Stimulated activated memory B cell treated with anti-CD40 and anti-IgM and Interleukin-4, amounts not matched to agents 10 μg/mL and 1 μg/mL and 100 μg/mL, for 72 hours (primary cell): Measurements from ENCODE around the gene PUM2.
"Not testable (repeated sequence)": the region's sequence is repeated elsewhere in the genome, so short reads cannot be mapped to it uniquely, and the experiment has no call there.

Experiments used
- ATAC-seq: fragments of 150-1000 bp; cut with Tn5 transposase; 2 replicates; pipeline ENCODE4 v1.10.0; 2021
- H3K27ac Mint-ChIP-seq: one replicate; pipeline ENCODE4 v1.8.0; 2022; ENCODE audit warnings: mild to moderate bottlenecking, mixed read lengths
- H3K27me3 Mint-ChIP-seq: one replicate; pipeline ENCODE4 v1.8.0; 2022; ENCODE audit warnings: mixed read lengths
- H3K36me3 Mint-ChIP-seq: one replicate; pipeline ENCODE4 v1.8.0; 2022; ENCODE audit warnings: mixed read lengths
- H3K4me1 Mint-ChIP-seq: one replicate; pipeline ENCODE4 v1.8.0; 2022; ENCODE audit warnings: mixed read lengths
- H3K4me3 Mint-ChIP-seq: one replicate; pipeline ENCODE4 v1.8.0; 2022; ENCODE audit warnings: mild to moderate bottlenecking, moderate library complexity, mixed read lengths
- H3K9me3 Mint-ChIP-seq: one replicate; pipeline ENCODE4 v1.8.0; 2022; ENCODE audit warnings: mixed read lengths

Gene PUM2

DNA sequence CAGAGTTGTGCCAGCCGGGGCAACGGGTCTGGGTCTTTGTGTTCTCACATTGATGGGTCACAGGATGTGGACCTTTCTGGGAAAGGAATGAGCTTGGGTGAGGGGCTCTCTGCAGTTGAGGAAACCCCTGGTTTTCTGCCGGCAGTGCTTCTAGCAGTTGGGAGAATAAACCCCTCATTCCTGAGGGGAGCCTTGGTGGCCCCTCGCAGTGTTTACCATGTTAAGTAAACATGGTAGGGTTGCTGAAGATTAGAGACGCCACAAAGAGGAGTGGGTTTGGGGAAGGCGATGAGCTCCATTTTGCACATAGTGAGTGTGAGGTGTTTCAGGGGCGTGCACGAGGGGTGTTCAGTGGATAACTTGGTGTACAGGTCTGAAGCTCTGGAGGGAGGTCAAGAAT is 27.7 kb upstream of the PUM2 start:
- no peak overlapping the region for H3K27ac Mint-ChIP-seq
- no peaks in the 10 kb centered on the region for H3K36me3 Mint-ChIP-seq
- H3K4me3 Mint-ChIP-seq: no peak overlapping the region
- no peak for ATAC-seq
- H3K4me1 Mint-ChIP-seq: no peaks in the 10 kb centered on the region
- H3K9me3 Mint-ChIP-seq: no peaks in the 10 kb centered on the region
- peaks cover 21% of the 10 kb centered on the region for H3K27me3 Mint-ChIP-seq

DNA sequence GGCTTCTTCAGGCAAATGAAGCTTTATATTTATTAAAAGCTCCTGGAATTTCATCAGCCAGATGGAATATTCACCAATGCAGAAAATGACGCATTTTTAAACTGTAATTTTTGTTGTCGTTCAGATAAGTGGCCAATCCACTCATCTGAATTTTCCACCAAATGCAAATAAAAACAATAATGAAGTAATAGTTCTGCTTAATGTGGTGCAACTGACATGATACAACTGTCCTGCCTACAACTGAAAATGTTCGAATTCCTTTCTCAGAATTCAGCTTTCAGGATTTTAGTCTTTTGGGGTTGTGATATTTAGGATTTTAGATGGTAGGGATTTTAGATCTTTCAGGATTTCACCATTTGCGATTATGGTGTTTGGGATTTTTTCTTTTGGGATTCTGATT is 27.1 kb upstream of the PUM2 start:
- Mint-ChIP-seq H3K4me1 (no peaks in the 10 kb centered on the region), H3K27me3 (peaks cover 21% of the 10 kb centered on the region), H3K9me3 (no peaks in the 10 kb centered on the region), H3K4me3 (no peak overlapping the region), H3K27ac (no peak overlapping the region), H3K36me3 (no peaks in the 10 kb centered on the region)
- no peak for ATAC-seq

- H3K27ac Mint-ChIP-seq, ATAC-seq, H3K4me1 Mint-ChIP-seq, H3K4me3 Mint-ChIP-seq, H3K36me3 Mint-ChIP-seq, H3K9me3 Mint-ChIP-seq: not testable (repeated sequence)
- H3K27me3 Mint-ChIP-seq: peaks cover 28% of the 10 kb centered on the region
These were observed 24.3 kb upstream of the PUM2 start for GRCh38 chr2:20374982-20375381.

DNA sequence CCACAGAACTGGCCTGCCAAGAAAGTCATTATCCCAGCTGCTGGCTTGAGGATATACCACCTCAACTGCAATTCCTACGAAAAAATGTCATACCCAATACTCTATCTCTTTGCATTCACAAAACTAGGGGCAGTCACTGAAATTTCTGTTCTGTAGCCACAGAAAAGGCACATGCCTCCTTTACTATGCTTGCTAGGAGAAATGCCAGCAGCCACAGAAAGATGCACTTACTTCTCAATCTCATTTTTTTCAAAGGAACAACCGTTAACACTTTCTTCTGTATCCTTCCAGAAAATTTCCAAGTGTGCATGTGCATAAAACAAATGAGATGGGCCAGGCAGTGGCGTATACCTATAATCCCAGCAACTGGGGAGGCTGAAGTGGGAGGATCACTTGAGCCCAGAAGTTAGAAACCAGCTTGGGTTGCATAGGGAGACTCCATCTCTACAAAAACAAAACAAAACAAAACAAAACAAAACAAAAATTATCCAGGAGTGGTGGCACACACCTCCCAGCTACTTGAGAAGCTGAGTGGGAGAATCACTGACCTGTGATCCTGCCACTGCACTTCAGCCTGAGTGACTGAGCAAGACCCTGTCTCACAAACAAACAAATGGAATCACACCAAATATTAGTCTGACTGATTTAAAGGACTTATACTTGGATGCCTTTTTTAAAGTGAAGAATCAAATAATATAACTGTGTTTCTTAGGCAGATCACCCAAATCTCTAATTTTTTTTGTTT is 22.4 kb upstream of the PUM2 start:
- no peaks in the 10 kb centered on the region for H3K4me1 Mint-ChIP-seq
- H3K36me3 Mint-ChIP-seq: no peaks in the 10 kb centered on the region
- no peak overlapping the region for H3K4me3 Mint-ChIP-seq
- H3K27ac Mint-ChIP-seq: no peak overlapping the region
- H3K27me3 Mint-ChIP-seq: peaks cover 38% of the 10 kb centered on the region
- ATAC-seq: no peak
- peaks cover 4% of the 10 kb centered on the region for H3K9me3 Mint-ChIP-seq

GRCh38 chr2:20371323-20372025 is 20.8 kb upstream of the PUM2 start:
- Mint-ChIP-seq H3K4me3 (no peak overlapping the region), H3K9me3 (peaks cover 10% of the 10 kb centered on the region), H3K27me3 (peaks cover 37% of the 10 kb centered on the region), H3K27ac (no peak overlapping the region), H3K36me3 (peaks cover 4% of the 10 kb centered on the region), H3K4me1 (no peaks in the 10 kb centered on the region)
- no peak for ATAC-seq

DNA sequence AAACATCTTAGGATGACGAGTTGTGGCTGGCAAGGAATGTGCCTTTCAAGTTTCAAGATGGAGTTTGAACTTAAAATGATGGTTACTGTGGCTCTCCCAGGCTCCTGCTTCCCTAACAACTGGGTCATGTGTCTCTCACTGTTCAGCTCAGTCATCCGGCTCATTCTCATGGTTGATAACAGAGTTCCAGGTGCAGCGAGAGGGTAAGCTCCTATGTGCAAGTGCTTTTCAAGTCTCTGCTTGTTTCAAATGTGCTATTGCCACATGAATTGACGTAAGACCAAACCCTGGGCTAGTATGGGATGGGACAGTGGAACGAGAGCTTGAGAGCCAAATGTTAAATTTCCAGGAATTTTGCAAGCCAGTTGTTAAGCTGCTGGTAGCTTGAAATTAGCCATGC is 19.5 kb upstream of the PUM2 start:
- no peak overlapping the region for H3K4me3 Mint-ChIP-seq
- ATAC-seq: no peak
- H3K27me3 Mint-ChIP-seq: peaks cover 34% of the 10 kb centered on the region
- H3K9me3 Mint-ChIP-seq: peaks cover 11% of the 10 kb centered on the region
- peaks cover 5% of the 10 kb centered on the region for H3K36me3 Mint-ChIP-seq
- peaks cover 11% of the 10 kb centered on the region for H3K4me1 Mint-ChIP-seq
- no peak overlapping the region for H3K27ac Mint-ChIP-seq

- no peak overlapping the region for H3K4me3 Mint-ChIP-seq
- no peak for ATAC-seq
- H3K36me3 Mint-ChIP-seq: peaks cover 5% of the 10 kb centered on the region
- peaks cover 31% of the 10 kb centered on the region for H3K27me3 Mint-ChIP-seq
- H3K27ac Mint-ChIP-seq: no peak overlapping the region
- H3K4me1 Mint-ChIP-seq: peaks cover 14% of the 10 kb centered on the region
- H3K9me3 Mint-ChIP-seq: peaks cover 11% of the 10 kb centered on the region
These were observed 18.7 kb upstream of the PUM2 start for GRCh38 chr2:20369366-20369765.

GRCh38 chr2:20368706-20369105 is 18.1 kb upstream of the PUM2 start:
- H3K4me3 Mint-ChIP-seq: no peak overlapping the region
- H3K27me3 Mint-ChIP-seq: peaks cover 31% of the 10 kb centered on the region
- no peak overlapping the region for H3K27ac Mint-ChIP-seq
- peaks cover 11% of the 10 kb centered on the region for H3K9me3 Mint-ChIP-seq
- H3K36me3 Mint-ChIP-seq: peaks cover 5% of the 10 kb centered on the region
- no peak for ATAC-seq
- H3K4me1 Mint-ChIP-seq: peaks cover 14% of the 10 kb centered on the region

DNA sequence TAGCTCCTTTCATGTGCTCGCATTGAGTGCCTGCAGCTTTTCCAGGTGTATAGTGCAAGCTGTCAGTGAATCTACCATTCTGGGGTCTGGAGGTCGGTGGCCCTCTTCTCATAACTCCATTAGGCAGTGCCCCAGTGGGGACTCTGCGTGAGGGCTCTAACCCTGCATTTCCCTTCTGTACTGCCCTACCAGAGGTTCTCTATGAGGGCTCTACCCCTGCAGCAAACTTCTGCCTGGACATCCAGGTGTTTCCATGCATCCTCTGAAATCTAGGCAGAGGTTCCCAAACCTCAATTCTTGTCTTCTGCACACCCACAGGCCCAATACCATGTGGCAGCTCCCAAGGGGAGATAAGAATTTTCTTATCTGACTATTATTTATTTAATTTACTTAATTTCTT is 17.3 kb upstream of the PUM2 start:
- H3K27me3 Mint-ChIP-seq: peaks cover 31% of the 10 kb centered on the region
- ATAC-seq, H3K27ac Mint-ChIP-seq, H3K4me3 Mint-ChIP-seq, H3K36me3 Mint-ChIP-seq: not testable (repeated sequence)
- H3K9me3 Mint-ChIP-seq: peaks cover 11% of the 10 kb centered on the region
- H3K4me1 Mint-ChIP-seq: peaks cover 14% of the 10 kb centered on the region

GRCh38 chr2:20366672-20367116 is 16.1 kb upstream of the PUM2 start:
- Mint-ChIP-seq H3K4me3 (no peak overlapping the region), H3K4me1 (peaks cover 14% of the 10 kb centered on the region), H3K27me3 (peaks cover 31% of the 10 kb centered on the region), H3K27ac (no peak overlapping the region), H3K9me3 (peaks cover 11% of the 10 kb centered on the region), H3K36me3 (peaks cover 5% of the 10 kb centered on the region)
- no peak for ATAC-seq

GRCh38 chr2:20365249-20365817 is 14.7 kb upstream of the PUM2 start:
- Mint-ChIP-seq H3K27me3 (peaks cover 25% of the 10 kb centered on the region), H3K4me3 (no peak overlapping the region), H3K9me3 (peaks cover 11% of the 10 kb centered on the region), H3K27ac (no peak overlapping the region), H3K36me3 (peaks cover 5% of the 10 kb centered on the region), H3K4me1 (peaks cover 14% of the 10 kb centered on the region)
- ATAC-seq: peak; percentile 88

- H3K27me3 Mint-ChIP-seq: peaks cover 10% of the 10 kb centered on the region
- H3K4me3 Mint-ChIP-seq: no peak overlapping the region
- no peak for ATAC-seq
- peaks cover 5% of the 10 kb centered on the region for H3K36me3 Mint-ChIP-seq
- H3K4me1 Mint-ChIP-seq: peaks cover 14% of the 10 kb centered on the region
- peaks cover 11% of the 10 kb centered on the region for H3K9me3 Mint-ChIP-seq
- no peak overlapping the region for H3K27ac Mint-ChIP-seq
These were observed 12.9 kb upstream of the PUM2 start for GRCh38 chr2:20363578-20363977.

DNA sequence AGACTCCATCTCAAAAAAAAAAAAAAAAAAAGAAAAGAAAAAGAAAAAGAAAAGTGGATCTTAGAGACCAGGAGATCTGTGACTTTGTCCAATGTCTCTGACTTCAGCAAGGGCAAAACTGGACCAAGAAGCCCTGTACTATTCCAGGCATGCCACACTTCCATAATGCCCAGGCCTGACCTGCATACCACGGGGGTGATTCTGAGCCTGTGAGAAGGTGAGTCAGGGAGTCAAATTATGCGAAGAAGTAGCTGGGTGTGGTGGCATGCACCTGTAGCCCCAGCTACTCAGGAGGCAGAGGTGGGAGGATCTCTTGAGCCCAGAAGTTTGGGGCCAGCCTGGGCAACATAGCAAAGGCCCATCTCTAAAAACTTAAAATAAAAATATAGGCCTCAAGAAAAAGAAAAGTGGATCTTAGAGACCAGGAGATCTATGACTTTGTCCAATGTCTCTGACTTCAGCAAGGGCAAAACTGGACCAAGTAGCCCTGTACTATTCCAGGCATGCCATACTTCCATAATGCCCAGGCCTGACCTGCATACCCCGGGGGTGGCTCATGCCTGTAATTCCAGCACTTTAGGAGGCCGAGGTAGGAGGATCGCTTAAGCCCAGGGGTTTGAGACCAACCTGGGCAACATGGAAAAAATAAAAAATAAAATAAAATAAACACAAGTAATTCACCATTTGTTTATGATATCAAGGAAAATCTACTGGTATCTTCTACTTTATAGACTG is 12.2 kb upstream of the PUM2 start:
- Mint-ChIP-seq H3K27me3 (peaks cover 2% of the 10 kb centered on the region), H3K36me3 (peaks cover 5% of the 10 kb centered on the region), H3K4me3 (no peak overlapping the region), H3K27ac (no peak overlapping the region), H3K4me1 (peaks cover 18% of the 10 kb centered on the region), H3K9me3 (peaks cover 5% of the 10 kb centered on the region)
- ATAC-seq: no peak

DNA sequence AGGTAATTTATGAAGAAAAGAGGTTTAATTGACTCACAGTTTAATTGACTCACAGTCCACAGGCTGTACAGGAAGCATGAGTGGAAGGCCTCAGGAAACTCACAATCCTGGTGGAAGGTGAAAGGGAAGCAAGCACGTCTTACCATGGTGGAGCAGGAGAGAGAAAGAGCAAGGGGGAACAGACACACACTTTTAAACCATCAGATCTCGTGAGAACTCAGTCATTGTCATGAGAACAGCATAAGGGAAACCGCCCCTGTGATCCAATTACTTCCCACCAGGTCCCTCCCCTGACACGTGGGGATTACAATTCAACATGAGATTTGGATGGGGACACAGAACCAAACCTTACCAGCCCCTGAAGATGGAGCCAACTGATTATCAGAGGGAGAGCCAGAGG is 11.2 kb upstream of the PUM2 start:
- H3K36me3 Mint-ChIP-seq: peaks cover 4% of the 10 kb centered on the region
- H3K27ac Mint-ChIP-seq: no peak overlapping the region

GRCh38 chr2:20359096-20359495 is 8.5 kb upstream of the PUM2 start:
- no peak for ATAC-seq

More for the DNA sequence above, 11.2 kb upstream of the PUM2 start:
- H3K9me3 Mint-ChIP-seq: peaks cover 3% of the 10 kb centered on the region
- no peak for ATAC-seq
- H3K27me3 Mint-ChIP-seq: no peaks in the 10 kb centered on the region
- peaks cover 21% of the 10 kb centered on the region for H3K4me1 Mint-ChIP-seq
- no peak overlapping the region for H3K4me3 Mint-ChIP-seq

More at GRCh38 chr2:20359096-20359495, 8.5 kb upstream of the PUM2 start:
- Mint-ChIP-seq H3K4me1 (peaks cover 6% of the 10 kb centered on the region), H3K9me3 (no peaks in the 10 kb centered on the region), H3K4me3 (no peak overlapping the region), H3K36me3 (no peaks in the 10 kb centered on the region), H3K27ac (no peak overlapping the region), H3K27me3 (no peaks in the 10 kb centered on the region)
